ENCODE measurements around the gene RAMACL.

RAMACL gene

DNA sequence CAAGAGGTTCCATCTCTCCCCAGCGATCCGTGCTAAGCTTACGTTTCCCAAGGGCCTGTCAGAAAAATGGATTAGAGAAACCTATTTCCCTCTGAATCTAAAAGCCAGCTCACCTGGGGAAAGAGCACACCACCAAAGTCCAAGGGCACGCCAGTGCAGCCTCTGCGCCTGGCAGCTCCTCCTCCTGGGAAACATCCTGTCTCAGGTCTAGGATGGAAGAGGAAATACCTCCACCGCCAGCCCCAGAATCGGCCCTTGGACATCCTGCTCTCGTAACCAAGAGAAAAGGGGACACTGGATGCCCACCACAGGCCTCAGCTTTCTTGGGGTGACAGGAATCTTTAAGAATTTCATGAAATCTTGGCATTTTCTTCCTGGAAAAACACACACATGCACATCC is 18.7 kb downstream of the RAMACL start:
- TF ChIP-seq TEAD4 (IDR thresholded peaks at IDR 0.05) (no peak), CREB1 (IDR thresholded peaks at IDR 0.05; ENCODE audit: low read depth) (no peak), EGR1 (IDR thresholded peaks at IDR 0.05) (no peak), YY1 (IDR thresholded peaks at IDR 0.05; ENCODE audit: low read depth) (no peak)

GRCh38 chr6:166567107-166567506 is 19.4 kb downstream of the RAMACL start:
- TF ChIP-seq CREB1 (IDR thresholded peaks at IDR 0.05; ENCODE audit: low read depth) (no peak), TEAD4 (IDR thresholded peaks at IDR 0.05) (no peak), NFIC (IDR thresholded peaks at IDR 0.05) (no peak), MAX (IDR thresholded peaks at IDR 0.05) (no peak), TCF12 (IDR thresholded peaks at IDR 0.05; ENCODE audit: low read depth) (no peak), FOXM1 (IDR thresholded peaks at IDR 0.05; ENCODE audit: borderline replicate concordance, low read depth) (no peak)

DNA sequence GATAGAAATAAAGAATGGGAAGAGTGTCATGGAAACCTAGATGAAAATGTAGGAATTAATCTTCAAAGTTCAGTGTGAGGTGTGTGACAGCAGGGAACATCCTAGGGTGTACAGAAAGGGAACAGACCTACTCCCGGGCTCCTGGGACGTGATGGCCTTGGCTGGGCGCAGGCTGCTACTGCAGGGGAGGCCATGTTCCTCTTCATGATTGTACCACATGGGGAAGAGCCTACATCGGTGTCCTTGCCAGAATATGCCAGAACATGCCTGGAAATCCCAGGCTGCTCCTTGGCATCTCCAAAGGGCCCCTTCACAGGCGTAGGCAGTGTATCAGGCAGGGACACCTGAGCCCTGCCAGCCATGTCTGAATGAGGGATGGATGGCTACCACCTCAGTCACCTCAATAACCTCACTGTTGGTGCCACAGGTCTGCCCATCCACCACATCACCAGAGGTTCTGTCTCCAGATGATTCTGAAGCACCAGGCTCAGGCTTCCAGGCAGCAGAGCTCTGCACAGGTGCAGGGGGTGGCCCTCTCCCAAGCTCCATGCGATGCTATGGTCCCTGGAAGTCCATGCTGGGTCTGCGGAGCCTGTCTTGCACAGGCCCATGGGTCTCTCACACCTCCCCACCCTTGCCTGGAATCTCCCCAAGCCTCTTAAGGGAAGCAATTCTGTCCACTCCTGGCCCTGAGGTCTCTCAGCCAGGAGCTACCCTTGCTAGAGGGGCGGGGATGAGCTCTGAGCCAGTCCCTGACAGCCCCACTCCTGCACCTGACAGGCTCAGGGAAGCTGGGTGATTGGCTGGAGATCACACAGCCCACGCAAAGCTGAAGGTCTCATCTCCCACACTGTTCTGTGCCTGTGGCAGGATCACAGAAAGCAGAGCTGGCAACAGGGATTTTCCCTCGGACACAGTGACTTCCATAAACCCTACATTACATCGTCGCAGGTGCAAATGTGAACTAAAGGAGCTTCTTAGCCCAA is 20.2 kb downstream of the RAMACL start:
- TF ChIP-seq TCF12 (IDR thresholded peaks at IDR 0.05; ENCODE audit: low read depth) (no peak), EP300 (IDR thresholded peaks at IDR 0.05; ENCODE audit: borderline replicate concordance) (no peak), FOXM1 (IDR thresholded peaks at IDR 0.05; ENCODE audit: borderline replicate concordance, low read depth) (no peak)

DNA sequence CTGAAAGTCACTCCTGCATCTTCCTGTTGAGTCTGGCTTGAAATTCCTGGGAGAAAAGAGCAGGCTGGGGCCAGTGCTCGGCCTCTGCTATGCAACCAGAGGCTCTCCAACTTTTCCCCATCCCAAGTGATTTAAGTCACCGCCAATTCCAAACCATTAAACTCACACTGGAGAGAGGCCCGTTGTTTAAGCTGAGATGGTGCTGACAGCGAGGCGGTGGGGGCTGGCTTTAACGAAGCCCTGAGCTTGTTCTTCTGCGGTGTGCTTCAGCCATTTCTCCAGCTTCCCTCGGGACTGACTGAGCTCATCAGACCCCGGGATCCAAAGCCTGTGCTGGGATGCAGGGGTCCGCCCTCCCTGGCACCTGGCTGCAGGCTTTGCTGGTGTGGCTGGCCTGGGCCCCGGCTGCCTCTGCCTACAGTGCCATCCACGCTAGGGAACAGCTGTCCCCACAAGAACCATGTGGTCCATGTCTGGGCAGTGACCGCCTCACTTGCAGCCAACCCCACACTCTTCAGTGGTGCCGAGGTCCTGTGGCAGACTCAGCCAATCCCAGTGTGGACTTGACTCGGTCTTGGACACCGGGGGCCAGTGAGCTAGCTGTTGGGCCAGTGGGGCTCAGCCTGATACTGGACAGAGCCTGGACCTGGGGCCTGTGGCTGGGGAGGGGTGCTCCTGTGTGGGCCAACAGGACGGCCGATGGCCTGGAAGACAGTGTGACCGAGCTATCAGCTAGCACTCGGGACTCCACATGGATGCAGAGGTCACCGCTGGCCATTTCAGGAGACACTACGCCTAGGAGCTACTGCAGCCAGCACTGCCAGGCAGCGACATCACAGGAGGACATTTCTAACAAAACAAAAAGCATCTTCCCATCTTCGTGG is 21.2 kb downstream of the RAMACL start:
- TF ChIP-seq, protein P1, sequence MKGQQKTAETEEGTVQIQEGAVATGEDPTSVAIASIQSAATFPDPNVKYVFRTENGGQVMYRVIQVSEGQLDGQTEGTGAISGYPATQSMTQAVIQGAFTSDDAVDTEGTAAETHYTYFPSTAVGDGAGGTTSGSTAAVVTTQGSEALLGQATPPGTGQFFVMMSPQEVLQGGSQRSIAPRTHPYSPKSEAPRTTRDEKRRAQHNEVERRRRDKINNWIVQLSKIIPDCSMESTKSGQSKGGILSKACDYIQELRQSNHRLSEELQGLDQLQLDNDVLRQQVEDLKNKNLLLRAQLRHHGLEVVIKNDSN (IDR thresholded peaks at IDR 0.05), result no peak
- TF ChIP-seq TCF12 (IDR thresholded peaks at IDR 0.05; ENCODE audit: low read depth), result no peak
- TF ChIP-seq TAF1 (IDR thresholded peaks at IDR 0.05; ENCODE audit: low read depth), result no peak
- no peak for TF ChIP-seq YY1 (IDR thresholded peaks at IDR 0.05; ENCODE audit: low read depth)
- no peak for TF ChIP-seq ZBTB7A (IDR thresholded peaks at IDR 0.05; ENCODE audit: low read depth)
- no peak for TF ChIP-seq CREB1 (IDR thresholded peaks at IDR 0.05; ENCODE audit: low read depth)
- no peak for TF ChIP-seq FOXM1 (IDR thresholded peaks at IDR 0.05; ENCODE audit: borderline replicate concordance, low read depth)
- TF ChIP-seq EGR1 (IDR thresholded peaks at IDR 0.05), result no peak
- no peak for TF ChIP-seq TEAD4 (IDR thresholded peaks at IDR 0.05)
- TF ChIP-seq NFIC (IDR thresholded peaks at IDR 0.05), result no peak
- no peak for TF ChIP-seq EP300 (IDR thresholded peaks at IDR 0.05; ENCODE audit: borderline replicate concordance)
- no peak for TF ChIP-seq CEBPB (IDR thresholded peaks at IDR 0.05)
- TF ChIP-seq, protein P2, sequence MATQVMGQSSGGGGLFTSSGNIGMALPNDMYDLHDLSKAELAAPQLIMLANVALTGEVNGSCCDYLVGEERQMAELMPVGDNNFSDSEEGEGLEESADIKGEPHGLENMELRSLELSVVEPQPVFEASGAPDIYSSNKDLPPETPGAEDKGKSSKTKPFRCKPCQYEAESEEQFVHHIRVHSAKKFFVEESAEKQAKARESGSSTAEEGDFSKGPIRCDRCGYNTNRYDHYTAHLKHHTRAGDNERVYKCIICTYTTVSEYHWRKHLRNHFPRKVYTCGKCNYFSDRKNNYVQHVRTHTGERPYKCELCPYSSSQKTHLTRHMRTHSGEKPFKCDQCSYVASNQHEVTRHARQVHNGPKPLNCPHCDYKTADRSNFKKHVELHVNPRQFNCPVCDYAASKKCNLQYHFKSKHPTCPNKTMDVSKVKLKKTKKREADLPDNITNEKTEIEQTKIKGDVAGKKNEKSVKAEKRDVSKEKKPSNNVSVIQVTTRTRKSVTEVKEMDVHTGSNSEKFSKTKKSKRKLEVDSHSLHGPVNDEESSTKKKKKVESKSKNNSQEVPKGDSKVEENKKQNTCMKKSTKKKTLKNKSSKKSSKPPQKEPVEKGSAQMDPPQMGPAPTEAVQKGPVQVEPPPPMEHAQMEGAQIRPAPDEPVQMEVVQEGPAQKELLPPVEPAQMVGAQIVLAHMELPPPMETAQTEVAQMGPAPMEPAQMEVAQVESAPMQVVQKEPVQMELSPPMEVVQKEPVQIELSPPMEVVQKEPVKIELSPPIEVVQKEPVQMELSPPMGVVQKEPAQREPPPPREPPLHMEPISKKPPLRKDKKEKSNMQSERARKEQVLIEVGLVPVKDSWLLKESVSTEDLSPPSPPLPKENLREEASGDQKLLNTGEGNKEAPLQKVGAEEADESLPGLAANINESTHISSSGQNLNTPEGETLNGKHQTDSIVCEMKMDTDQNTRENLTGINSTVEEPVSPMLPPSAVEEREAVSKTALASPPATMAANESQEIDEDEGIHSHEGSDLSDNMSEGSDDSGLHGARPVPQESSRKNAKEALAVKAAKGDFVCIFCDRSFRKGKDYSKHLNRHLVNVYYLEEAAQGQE (IDR thresholded peaks at IDR 0.05; ENCODE audit: low read depth), result no peak
- TF ChIP-seq RAD21 (IDR thresholded peaks at IDR 0.05; ENCODE audit: low read depth), result no peak
- TF ChIP-seq MAX (IDR thresholded peaks at IDR 0.05), result no peak

- TF ChIP-seq, protein P2 (IDR thresholded peaks at IDR 0.05; ENCODE audit: low read depth), result no peak
- TF ChIP-seq RAD21 (IDR thresholded peaks at IDR 0.05; ENCODE audit: low read depth) (no peak), ZBTB7A (IDR thresholded peaks at IDR 0.05; ENCODE audit: low read depth) (no peak), TAF1 (IDR thresholded peaks at IDR 0.05; ENCODE audit: low read depth) (no peak), EP300 (IDR thresholded peaks at IDR 0.05; ENCODE audit: borderline replicate concordance) (no peak), YY1 (IDR thresholded peaks at IDR 0.05; ENCODE audit: low read depth) (no peak), EGR1 (IDR thresholded peaks at IDR 0.05) (no peak), TEAD4 (IDR thresholded peaks at IDR 0.05) (no peak), CREB1 (IDR thresholded peaks at IDR 0.05; ENCODE audit: low read depth) (no peak), NFIC (IDR thresholded peaks at IDR 0.05) (no peak), FOXM1 (IDR thresholded peaks at IDR 0.05; ENCODE audit: borderline replicate concordance, low read depth) (no peak)
- TF ChIP-seq, protein P1 (IDR thresholded peaks at IDR 0.05), result no peak
Measured at GRCh38 chr6:166563805-166564204, 22.7 kb downstream of the RAMACL start.
